DND-41 (cell line): ENCODE results near the gene ARL2BP.

Experiments
- CTCF ChIP-seq: IDR thresholded peaks from 2 replicates; pipeline ENCODE4 v1.5.1; 2012; ENCODE audit warnings: borderline replicate concordance, low read length, moderate library complexity, mild to moderate bottlenecking; ENCODE audit not compliant: poor library complexity, severe bottlenecking; ENCODE audit errors: extremely low read depth
- EZH2 ChIP-seq: IDR thresholded peaks from 3 replicates; pipeline ENCODE4 v1.6.1; 2012; ENCODE audit warnings: borderline replicate concordance, low read depth, mild to moderate bottlenecking, moderate library complexity, low read length, inconsistent platforms; ENCODE audit not compliant: severe bottlenecking

- TF ChIP-seq CTCF (no peak), EZH2 (no peak)
Observed at GRCh38 chr16:57264950-57265371, 19.9 kb downstream of the ARL2BP start.
